ENCODE data around the gene METTL17. TPM values are rescaled to one million over a fixed set of nuclear protein-coding genes. Genes with fewer than 3 reads are reported as not detected.

Gene METTL17
- total and polyA plus RNA-seq, 2 donors (not counting 3 experiments of a cell fraction or from before 2014, with no cell fraction given) = 60.6 to 90.6 TPM

DNA sequence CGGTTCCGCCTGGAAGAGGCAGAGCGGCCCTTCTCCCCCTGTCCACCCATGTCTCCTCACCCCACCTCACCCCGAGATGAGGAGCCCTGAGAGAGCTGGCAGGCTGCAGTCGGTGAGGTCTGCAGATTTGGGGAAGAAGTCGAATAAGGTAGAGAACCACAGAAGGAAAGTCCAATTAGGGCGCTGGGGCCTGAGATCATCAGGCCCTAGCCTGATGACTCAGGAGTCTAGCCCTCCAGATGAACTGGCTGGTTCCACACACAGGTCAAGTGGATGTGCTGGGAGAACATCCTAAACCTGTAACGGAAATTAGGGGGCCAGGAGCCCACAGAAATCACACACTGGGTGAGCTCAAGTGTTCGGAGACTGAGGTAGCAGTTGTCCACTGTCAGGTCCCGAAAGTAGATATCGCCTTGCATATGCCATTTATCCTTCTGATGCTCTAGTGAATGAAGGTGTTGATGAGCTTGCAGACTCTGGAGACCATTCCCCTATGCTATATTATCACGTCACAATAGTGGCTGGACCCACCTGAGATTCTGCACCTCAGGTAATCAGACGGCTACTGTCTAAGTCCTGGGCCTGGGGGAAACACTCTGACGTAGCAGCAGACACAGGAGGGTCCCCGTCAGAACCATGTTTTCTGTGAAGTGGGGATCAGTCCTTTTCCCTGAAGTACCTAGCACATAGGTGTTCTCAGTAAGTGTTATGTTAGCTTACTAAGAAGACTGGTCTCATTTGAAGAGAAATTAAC is 886 bp upstream of the METTL17 start:
- Histone ChIP-seq H3K9me3 (replicated peaks; ENCODE audit: control insufficient read depth, insufficient read depth, low read length) (no peaks in the 10 kb centered on the region), H3K79me2 (ENCODE audit: control insufficient read depth, insufficient read depth, low read length) (peaks cover 19% of the 10 kb centered on the region), H3K27ac (ENCODE audit: insufficient read depth, low read depth, low read length) (peak overlapping the region; percentile 53), H3K4me2 (ENCODE audit: insufficient read depth, low read length) (peak overlapping the region; percentile 92), H2AFZ (ENCODE audit: low read depth, low read length) (peak overlapping the region; percentile 23), H3K9me1 (replicated peaks; ENCODE audit: control insufficient read depth, extremely low read depth, insufficient read depth, low read length) (no peaks in the 10 kb centered on the region), H3K36me3 (ENCODE audit: control insufficient read depth in 2 of 2, extremely low read depth in 1 of 2, insufficient read depth in 2 of 2, low read length in 2 of 2) (peaks cover 0 to 2% of the 10 kb centered on the region in 2 experiments), H3K9ac (replicated peaks; ENCODE audit: extremely low read depth, insufficient read depth, low read length) (peak overlapping the region; percentile 58), H3K4me3 (replicated peaks in 1 of 3; ENCODE audit: insufficient read depth in 1 of 3, low read depth in 1 of 3, low read length in 3 of 3) (peak overlapping the region in 2 of 3 experiments; percentile 4 to 59), H3K27me3 (ENCODE audit: control insufficient read depth in 2 of 2, insufficient read depth in 2 of 2, low read length in 2 of 2) (no peaks in the 10 kb centered on the region), H3K4me1 (ENCODE audit: control insufficient read depth, extremely low read depth, insufficient read depth, low read length) (peaks cover 21% of the 10 kb centered on the region), H4K20me1 (replicated peaks; ENCODE audit: control insufficient read depth, extremely low read depth, insufficient read depth, low read length) (no peaks in the 10 kb centered on the region)
- FAIRE-seq (peak; percentile 55), DNase-seq (ENCODE audit: low read depth, low spot score) (no peak)
- POLR2A ChIA-PET = no interaction called here
- BruUV-seq (replicated peaks) = TSS peak; percentile 83
- CTCF ChIA-PET = interaction anchor here (1.0 to 3.8 kb wide), 4 partner anchors 14 to 131 kb away, joined by 3 to 34 read pairs (median 4); no protein-coding TSS in a partner anchor
- intact Hi-C loops (cut with micrococcal nuclease) (loop anchor here (2.0 kb wide), 1 partner anchor 18 kb away; no protein-coding TSS in a partner anchor), dilution Hi-C loops (cut with MboI; ENCODE audit: extremely low pct_ligation_motif_present, low sequenced_read_pairs) (no loop called here)
- TF ChIP-seq JUN (IDR thresholded peaks at IDR 0.05; ENCODE audit: borderline replicate concordance, insufficient read depth, insufficient read length, low read depth) = no peak
- no peak for TF ChIP-seq MYC (IDR thresholded peaks at IDR 0.05; ENCODE audit: low read depth, low read length)
- TF ChIP-seq, protein P1, sequence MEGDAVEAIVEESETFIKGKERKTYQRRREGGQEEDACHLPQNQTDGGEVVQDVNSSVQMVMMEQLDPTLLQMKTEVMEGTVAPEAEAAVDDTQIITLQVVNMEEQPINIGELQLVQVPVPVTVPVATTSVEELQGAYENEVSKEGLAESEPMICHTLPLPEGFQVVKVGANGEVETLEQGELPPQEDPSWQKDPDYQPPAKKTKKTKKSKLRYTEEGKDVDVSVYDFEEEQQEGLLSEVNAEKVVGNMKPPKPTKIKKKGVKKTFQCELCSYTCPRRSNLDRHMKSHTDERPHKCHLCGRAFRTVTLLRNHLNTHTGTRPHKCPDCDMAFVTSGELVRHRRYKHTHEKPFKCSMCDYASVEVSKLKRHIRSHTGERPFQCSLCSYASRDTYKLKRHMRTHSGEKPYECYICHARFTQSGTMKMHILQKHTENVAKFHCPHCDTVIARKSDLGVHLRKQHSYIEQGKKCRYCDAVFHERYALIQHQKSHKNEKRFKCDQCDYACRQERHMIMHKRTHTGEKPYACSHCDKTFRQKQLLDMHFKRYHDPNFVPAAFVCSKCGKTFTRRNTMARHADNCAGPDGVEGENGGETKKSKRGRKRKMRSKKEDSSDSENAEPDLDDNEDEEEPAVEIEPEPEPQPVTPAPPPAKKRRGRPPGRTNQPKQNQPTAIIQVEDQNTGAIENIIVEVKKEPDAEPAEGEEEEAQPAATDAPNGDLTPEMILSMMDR (IDR thresholded peaks at IDR 0.05; ENCODE audit: extremely low read depth in 1 of 2, insufficient read depth in 1 of 2, low read depth in 1 of 2, low read length in 2 of 2) = no peak
- TF ChIP-seq GATA2 (IDR thresholded peaks at IDR 0.05; ENCODE audit: insufficient read depth, insufficient read length, low read depth, low read length) = no peak
- peak; percentile 13 for TF ChIP-seq POLR2AphosphoS5 (IDR thresholded peaks at IDR 0.05; ENCODE audit: insufficient read depth, low read depth, low read length)
- no peak for TF ChIP-seq EZH2 (IDR thresholded peaks at IDR 0.05; ENCODE audit: borderline replicate concordance, low read depth, low read length, severe bottlenecking)
- TF ChIP-seq POLR2A (IDR thresholded peaks at IDR 0.05; ENCODE audit: low read depth, low read length) = peak; percentile 8
- no peak for TF ChIP-seq FOS (IDR thresholded peaks at IDR 0.05; ENCODE audit: borderline replicate concordance, insufficient read depth, low read length)
- TF ChIP-seq, protein P2, sequence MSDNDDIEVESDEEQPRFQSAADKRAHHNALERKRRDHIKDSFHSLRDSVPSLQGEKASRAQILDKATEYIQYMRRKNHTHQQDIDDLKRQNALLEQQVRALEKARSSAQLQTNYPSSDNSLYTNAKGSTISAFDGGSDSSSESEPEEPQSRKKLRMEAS (IDR thresholded peaks at IDR 0.05; ENCODE audit: insufficient read depth, insufficient read length) = no peak

Measured in endothelial cell of umbilical vein (primary cell).